ENCODE results near the gene EYS.
"Not testable (repeated sequence)": the region's sequence is repeated elsewhere in the genome, so short reads cannot be mapped to it uniquely, and the experiment has no call there.

The EYS gene

DNA sequence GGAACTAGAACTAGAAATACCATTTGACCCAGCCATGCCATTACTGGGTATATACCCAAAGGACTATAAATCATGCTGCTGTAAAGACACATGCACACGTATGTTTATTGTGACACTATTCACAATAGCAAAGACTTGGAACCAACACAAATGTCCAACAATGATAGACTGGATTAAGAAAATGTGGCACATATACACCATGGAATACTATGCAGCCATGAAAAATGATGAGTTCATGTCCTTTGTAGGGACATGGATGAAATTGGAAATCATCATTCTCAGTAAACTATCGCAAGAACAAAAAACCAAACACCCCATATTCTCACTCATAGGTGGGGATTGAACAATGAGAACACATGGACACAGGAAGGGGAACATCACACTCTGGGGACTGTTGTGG lies 1968.8 kb downstream of the EYS start:
- not testable (repeated sequence) for DNase-seq (ENCODE audit: low read depth in 2 of 2)

DNA sequence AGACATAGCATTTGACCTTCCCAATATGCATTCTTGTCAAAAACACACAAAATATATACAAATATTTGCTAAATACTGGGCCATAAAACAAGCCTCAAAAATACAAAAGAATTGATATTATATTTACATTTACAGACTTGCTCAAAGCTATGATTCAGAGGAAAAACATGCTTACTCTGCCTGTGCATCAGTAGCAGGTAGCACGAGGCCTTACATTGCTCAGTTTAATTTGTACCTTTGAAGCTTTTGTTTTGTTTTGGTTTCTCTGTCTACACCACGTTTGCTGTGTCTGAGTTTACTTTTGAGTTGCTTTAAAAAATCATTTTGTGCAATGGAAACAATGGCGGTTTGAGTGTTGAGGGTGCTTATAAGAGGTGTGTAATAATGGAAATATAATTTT lies 1972.1 kb downstream of the EYS start:
- DNase-seq (ENCODE audit: low read depth in 2 of 2) = no peak

DNA sequence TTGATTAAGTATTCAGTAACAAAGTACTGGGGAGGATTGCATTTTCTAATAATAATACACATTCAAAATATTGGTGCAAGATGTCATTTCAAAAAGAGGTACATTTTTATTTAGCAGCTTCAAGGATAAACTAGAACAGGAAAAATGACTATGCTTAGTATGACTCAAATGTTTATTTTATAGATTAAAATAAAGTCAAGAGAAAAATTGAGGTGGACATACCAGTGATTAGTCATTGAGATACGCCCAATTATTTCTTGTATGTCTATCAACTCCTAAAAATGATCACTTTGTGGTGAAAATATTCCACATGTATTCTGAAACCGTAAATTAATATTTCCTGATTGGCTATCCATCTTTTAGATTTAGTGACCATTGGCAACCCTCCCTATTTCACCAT lies 1974.7 kb downstream of the EYS start:
- no peak for DNase-seq (ENCODE audit: low read depth in 2 of 2)

DNA sequence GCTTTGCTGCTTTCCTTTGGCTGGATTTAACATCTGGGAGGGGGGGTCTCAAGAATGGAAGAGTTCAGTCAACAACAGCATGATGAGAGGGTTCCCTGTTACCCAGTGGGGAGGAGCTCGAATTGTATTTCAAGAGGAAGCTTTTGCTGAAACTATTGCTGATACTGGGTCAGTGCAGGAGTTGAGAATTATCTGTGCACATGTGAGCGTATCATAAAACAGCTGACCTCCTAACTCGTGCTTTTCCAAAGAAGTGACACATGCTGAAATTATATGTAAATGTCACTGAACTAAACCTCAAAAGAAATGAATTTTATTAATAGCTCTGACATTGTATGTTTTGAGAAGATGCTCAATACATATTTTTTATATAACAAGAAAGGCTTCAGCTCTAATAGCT lies 1975.1 kb downstream of the EYS start:
- no peak for DNase-seq (ENCODE audit: low read depth in 2 of 2)

DNA sequence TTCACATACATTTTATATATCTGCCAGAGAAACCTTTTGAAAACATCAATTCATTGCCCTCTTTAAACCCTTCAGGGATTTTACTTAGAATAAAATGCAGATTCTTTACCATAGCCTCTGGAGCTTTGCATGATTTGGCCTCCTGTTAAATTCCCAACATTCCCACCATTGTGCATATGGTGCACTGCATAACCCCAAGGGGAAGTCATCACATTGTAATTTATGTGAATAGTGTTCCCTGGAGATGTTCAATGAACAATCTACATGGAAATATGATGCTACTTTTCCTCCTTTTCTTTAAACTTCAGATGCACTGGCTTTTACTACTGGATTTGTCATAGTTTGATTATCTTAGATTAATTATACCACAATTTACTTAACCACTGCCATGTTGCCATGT lies 1976.7 kb downstream of the EYS start:
- no peak for DNase-seq (ENCODE audit: low read depth in 2 of 2)

DNA sequence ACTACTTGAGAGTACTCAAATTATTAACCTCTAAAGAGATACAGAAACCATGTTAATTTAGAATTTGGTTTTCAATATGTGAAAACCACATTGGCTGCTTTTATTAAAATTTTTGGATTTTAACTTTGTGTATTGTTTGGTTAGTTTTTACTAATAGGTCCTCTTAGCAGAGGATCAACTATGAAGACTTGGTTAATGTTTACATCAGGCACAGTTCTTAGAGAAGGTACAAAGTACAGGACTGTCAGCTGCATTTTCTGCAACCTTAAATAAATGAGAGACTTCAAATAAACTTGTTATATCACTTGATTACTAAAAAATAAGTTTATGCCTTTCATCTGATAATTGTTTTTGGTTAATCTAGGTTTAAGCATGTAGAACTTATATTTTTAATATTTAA lies 1982.3 kb downstream of the EYS start:
- DNase-seq (ENCODE audit: low read depth in 2 of 2) = no peak

DNA sequence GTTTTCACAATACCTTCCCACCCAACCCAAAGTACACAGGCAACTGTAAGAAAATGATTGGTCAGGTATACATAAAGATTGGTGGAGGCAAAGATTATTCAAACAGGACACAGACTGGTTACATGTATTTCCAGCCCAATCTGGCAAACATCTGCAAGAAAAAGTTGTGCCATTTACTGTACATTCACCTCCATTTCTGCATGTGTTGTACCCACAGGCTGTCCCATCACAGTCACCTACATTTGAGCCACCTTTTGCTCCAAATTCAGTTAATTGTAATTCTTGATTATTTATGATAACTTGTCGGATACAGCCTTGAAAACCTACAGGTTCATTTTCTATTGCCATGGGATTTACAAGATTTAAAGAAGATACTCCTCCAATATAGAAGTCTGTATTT lies 1985.8 kb downstream of the EYS start:
- no peak for DNase-seq (ENCODE audit: low read depth in 2 of 2)

DNA sequence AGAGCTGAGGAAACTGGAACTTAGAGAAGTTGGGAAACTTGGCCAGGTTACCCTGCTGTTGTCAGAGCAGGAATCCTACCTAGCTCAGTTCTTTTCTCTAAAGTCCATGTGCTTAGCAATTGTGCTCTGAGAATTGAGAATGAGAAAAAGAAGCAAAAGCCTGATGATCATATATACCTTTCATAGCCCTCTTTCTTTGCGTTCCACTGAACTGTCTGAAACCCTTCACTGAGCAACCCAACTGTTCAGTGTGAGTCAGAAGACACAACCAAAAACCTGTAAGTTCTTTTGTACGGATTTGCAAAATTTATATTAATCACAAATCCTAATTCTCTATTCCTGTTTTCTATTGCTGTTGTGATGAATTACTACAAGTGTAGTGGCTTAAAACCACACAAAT lies 1990.9 kb downstream of the EYS start:
- no peak for DNase-seq (ENCODE audit: low read depth in 2 of 2)

DNA sequence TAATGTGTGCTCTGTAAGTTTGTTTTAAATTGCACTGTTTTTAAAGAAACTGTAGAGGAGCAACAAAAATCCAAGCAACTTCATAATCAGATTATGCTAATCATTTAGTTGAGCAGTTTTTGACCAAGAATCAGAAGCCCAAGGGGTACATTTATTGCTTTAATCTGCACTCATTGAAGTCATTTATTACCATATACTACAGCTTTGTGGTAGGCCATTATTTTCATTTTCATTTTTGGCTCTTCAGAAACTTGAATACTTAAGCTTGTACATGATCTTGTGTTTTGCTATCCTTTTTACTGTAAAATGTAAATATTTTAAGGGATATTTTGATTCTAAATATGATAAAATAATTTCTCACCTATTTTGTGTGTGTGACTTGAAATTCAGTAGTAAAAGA lies 1992.9 kb downstream of the EYS start:
- no peak for DNase-seq (ENCODE audit: low read depth in 2 of 2)

DNA sequence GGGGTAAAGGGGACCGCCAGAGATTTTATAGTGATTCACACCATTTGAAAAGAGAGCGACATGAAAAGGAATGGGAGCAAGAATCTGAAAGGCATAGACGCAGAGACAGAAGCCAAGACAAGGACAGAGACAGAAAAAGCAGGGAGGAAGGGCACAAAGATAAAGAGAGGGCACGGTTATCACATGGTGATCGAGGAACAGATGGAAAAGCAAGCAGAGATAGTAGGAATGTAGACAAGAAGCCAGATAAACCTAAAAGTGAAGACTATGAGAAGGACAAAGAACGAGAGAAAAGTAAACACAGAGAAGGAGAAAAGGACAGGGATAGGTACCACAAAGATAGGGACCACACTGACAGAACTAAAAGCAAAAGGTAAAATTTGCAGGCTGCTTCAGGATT lies 1993.7 kb downstream of the EYS start:
- no peak for DNase-seq (ENCODE audit: low read depth in 2 of 2)

DNA sequence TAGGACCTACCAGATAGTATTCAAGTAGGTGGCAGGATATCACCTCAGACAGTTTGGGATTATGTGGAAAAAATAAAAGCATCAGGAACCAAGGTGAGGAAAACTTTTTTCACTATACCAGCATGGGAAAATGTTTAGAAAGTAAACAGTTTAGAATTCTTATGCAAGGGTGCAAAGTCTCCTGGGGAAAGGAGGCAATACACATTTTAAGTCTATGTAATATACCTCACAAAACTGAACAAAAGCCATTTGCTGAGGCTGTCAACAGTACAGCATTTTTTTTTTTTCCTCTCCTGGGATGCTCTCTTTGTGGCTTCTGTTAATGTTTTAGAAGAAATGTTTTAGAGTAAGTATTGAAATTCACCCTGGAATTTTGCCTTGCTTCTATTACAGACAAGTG lies 1997.9 kb downstream of the EYS start:
- no peak for DNase-seq (ENCODE audit: low read depth in 2 of 2)

DNA sequence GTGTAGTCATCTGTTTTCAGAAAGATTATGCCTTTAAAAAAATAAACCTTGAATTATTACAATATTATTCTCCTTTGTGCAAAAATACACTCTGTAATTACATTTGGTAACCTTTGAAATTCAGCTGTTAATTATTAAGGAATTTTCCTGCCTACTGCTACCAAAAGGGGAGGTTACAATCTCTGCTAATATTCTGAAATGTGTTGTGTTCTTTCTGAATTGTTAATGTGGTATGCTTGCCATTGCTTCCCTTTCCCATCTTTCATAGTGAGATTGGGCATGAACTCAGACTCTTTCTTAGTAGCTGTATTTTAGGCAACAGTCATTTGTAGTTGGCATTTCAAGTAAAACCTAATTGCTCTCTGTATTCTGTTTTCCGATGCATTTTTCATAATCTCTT lies 1998.4 kb downstream of the EYS start:
- DNase-seq (ENCODE audit: low read depth in 2 of 2) = no peak

DNA sequence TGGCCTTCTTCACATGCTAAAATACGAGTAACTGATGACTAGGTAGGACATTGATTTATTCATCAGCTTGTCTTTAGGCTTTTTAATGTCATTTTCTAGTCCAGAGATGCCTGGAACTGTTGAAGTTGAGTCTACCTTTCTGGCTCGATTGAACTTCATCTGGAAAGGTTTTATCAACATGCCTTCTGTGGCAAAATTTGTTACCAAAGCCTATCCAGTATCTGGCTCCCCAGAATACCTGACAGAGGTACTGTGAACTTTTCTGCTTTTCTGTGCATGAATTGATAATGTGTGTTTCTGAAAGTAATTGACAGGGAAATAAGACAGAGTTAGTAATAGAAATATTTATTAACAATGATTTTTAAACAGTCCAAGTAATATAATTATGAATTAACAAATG lies 2000.4 kb downstream of the EYS start:
- no peak for DNase-seq (ENCODE audit: low read depth in 2 of 2)

DNA sequence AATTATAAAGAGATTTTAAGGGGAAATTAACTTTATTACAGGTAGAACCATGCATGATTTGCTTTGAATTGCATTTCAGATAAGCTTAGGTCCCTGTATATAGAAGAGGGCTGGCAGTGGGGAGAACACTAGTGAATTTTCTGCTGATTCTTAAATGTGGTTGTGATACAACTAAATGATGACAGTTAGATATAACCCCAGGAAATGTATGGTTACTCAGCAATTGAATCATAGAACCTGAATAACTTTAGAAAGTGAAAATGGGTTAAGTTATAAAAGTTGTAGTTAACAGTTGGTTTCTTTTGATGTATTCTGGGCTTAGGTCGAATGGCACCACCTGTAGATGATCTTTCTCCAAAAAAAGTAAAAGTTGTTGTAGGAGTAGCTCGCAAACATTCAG lies 2001.3 kb downstream of the EYS start:
- DNase-seq (ENCODE audit: low read depth in 2 of 2) = no peak

DNA sequence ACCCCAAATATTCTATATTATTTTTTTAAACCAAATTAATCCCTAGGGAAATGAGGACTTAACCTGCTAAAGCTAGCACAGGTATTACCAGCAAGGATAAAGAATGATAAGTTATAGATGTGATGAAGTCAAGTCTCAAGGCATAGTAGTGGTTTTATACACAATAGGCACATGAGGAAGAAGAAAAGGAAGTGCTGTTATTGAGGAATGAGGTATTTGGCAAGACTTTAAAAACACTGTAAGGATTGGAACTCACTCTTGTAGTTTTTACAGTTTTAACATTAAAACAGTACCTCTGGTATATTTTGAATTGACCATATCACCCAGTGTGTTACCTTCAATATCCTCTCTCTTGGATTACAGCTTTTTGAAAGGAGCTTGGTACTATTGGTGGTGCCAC lies 2016.8 kb downstream of the EYS start:
- DNase-seq (ENCODE audit: low read depth in 2 of 2) = no peak

DNA sequence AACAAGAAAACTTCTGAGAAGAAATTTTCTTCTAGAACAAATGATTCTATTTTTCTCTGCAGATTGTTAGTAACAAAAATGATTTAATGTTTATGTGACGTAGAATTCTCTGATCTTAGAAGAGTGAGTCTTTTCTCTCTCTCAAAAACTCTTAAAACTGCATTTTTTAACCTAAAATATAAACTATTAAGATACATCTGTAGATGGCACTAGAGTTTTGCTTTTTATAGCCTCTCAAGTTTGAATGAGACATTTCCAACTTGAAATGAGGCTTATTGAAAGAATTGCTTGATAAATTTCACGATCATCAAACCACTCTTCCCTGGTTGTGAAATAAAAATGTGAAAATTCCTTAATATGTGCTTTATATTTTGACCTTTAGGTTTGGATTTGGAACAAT lies 2017.6 kb downstream of the EYS start:
- DNase-seq (ENCODE audit: low read depth in 2 of 2) = no peak

DNA sequence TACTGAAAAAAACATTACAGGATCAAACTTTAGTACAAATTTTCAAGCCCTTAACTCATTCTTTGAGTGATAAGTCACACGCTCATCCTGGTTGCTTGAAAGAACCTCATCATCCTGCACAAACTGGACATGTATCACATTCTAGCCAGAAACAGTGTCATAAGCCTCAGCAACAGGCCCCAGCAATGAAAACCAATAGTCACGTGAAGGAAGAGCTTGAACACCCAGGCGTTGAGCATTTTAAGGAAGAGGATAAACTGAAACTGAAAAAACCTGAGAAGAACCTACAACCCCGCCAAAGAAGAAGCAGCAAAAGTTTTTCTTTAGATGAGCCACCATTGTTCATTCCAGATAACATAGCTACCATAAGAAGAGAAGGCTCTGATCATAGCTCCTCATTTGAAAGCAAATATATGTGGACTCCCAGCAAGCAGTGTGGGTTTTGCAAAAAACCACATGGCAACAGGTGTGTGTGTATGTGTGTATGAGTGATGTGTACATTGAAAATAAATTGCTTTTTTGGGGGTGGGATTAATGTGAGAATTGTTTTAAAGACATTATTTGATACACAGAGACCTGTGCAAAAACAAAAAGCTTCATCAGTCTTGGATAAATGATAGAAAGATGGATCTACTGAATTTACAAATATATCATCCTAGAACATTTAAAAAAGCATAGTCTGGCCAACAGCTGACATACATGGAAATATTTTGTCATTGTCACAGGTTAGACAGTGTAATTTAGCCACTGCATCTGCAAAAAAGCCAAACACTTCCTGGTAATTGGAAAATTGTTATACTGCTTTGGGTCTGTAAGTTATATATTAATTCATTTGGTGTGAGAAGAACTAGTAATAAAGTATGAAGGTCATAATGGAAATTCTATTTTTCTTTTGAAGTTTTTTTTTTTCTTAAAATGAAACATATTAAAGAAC lies 2021.3 kb downstream of the EYS start:
- DNase-seq (ENCODE audit: low read depth in 2 of 2) = no peak

DNA sequence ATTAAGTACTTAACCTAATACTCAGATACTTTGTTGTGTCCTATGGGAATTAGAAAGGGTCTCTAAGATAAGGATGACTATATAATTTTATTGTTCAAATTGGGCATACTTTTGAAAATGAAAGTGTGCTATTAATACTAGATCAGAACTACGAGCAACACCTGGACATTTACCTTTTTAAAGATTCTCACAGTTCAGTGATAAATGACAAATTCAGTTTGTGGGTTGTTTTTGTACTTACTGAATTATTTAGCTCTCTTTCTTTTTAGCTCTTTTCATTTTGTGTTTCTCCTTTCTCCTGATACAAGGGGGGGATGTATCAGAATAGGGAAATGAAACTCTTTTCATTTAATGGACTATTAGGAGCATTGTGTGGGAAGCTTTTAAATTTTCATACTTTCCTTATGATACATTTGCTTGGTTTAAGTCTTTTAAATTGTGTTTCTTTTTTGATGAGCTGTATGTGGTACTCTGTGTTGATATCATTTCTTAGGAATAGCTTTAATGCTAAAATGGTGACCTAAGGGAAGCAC lies 2023.9 kb downstream of the EYS start:
- no peak for DNase-seq (ENCODE audit: low read depth in 2 of 2)

DNA sequence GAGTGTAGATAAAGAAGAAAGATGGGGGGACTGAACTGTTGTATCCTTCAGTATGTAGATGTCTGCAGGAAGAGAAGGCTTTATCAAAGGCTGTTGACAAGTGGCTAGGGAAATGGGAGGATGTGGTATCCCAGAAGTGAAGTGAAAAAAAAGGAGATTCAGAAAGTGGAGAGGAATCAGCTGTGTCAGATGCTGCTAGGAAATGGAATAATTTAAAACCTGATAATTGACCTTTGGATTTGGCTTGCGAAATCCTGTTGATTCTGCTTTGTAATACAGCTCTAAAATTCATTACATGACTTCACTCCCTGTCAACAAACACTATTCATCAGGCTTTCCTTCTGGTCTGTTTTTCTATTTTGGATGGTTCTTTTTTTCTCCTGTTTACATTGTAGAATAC lies 2029.7 kb downstream of the EYS start:
- DNase-seq (ENCODE audit: low read depth in 2 of 2) = no peak

DNA sequence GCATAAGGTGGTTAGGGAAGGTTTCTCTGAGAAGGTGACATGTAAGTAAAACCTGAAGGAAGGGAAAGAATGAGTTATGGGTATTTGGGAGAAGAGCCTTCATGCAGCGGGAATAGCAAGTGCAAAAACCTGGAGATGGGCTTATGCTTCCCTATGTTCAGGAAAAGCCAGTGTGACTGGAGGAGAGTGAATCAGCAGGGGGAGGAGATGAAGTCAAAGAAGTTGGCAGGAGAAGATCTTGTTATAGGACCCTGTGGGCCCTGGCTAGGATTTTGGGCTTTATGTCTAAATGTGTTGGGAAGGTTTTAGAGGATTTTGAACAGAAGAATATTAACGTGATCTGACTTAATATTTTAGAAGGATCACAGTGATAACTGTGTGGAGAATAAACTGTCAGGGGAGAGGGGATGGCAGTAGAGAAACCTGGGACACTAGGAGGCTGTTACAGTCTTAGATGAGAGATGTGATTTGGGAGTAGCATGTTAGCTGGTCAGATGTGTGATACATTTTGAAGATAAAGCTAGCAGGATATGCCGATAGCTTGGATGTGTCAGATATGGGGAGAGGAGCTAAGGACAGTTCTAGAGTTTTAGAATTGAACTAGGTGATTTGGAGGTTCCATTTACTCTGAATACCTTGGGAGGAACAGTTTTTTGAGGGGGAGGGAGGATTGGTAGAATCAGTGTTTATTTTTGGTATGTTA lies 2030.5 kb downstream of the EYS start:
- no peak for DNase-seq (ENCODE audit: low read depth in 2 of 2)

DNA sequence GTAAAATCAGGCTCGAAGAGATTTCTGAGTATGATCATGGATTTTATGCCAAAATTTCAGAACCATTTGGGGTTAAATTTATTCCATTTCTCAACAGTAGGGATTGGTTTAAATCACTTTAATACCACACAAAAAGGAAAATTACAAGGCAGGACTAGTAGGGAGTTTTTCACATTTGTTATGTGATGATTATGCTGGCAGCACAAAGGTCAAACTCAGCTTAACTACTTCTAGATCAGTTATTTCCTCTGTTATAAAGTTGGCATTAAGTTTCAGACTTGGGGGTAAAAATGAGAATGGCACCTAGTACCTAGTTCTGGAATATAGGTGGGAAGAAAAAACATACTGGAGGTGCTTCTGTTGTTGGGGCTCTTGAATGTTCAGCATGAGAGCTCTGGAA lies 2031.9 kb downstream of the EYS start:
- no peak for DNase-seq (ENCODE audit: low read depth in 2 of 2)

DNA sequence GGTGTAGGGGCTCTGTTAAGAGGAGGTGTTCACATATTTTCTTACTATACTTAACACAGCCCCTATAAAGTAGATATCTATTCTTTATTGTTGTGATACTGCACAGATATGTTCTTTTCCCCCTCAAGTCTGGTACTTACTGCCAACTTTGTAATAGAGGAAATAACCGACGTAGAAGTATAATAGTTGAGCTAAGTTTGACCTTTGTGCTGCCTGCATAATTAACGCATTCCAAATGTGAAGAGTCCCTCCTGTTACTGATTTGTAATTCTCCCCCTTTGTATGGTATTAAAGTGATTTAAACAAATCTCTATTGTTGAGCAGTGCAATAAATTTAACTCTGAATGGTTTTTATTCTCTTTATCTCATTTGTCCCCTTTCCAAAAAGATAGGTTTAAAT lies 2032.4 kb downstream of the EYS start:
- DNase-seq (ENCODE audit: low read depth in 2 of 2) = no peak

DNA sequence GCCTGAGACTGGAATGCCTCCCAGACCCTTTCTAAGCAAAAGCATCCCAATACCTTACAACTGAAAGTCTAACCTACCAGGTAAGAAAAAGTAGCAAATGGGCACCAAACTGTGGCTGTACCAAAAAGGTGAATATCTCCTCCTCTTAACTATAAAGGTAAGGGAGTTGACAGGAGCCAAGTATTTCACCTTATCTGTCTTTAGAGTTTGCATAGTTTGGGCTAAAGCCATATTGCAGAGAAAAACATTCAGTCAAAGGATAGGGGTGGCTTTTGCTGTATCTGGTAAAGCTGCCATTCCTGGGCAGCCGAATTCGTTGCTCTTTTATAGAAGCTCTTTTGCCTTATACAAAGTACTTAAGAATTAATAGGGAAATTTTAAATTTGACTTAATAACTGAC lies 2033.3 kb downstream of the EYS start:
- DNase-seq (ENCODE audit: low read depth in 2 of 2) = no peak

All from stimulated activated CD8-positive, alpha-beta memory T cell treated with anti-CD3 and anti-CD28 coated beads, Interleukin-2, amount 100 ng/mL, for 48 hours (primary cell).